ENCODE measurements around the gene SCAF1. TPM values are rescaled to one million over a fixed set of nuclear protein-coding genes. Genes with fewer than 3 reads are reported as not detected.

The SCAF1 gene
- total RNA-seq, 6 experiments from 2014 or later: 14.6 to 33.0 (median 27.3) TPM

- Histone ChIP-seq H3K4me3 (no peak overlapping the region), H3K27ac (no peak overlapping the region), H3K4me1 (no peaks in the 10 kb centered on the region), H3K9me3 (no peaks in the 10 kb centered on the region), H3K36me3 (peaks cover 0 to 44% (median 13%) of the 10 kb centered on the region in 4 donors), H3K27me3 (no peaks in the 10 kb centered on the region)
- intact Hi-C loops (cut with DNase I): no loop called here
- WGBS (ENCODE audit: insufficient coverage, low coverage, low lambda C conversion rate, missing lambda C conversion rate): 80% methylated on average over 1 of the region's 2 CpGs
- no peak for DNase-seq
- no peak for TF ChIP-seq POLR2A (IDR thresholded peaks at IDR 0.05)
- no peak for TF ChIP-seq CTCF (IDR thresholded peaks at IDR 0.05)
- no peak for ATAC-seq
Observed at GRCh38 chr19:49602806-49603205, 39.2 kb upstream of the SCAF1 start.

- no peak for DNase-seq
Observed at GRCh38 chr19:49605605-49606004, 36.4 kb upstream of the SCAF1 start.

GRCh38 chr19:49609499-49610092 is 32.4 kb upstream of the SCAF1 start:
- DNase-seq (no peak), ATAC-seq (no peak)
- Histone ChIP-seq H3K4me3 (no peak overlapping the region), H3K27me3 (no peaks in the 10 kb centered on the region), H3K9me3 (no peaks in the 10 kb centered on the region), H3K4me1 (no peaks in the 10 kb centered on the region), H3K36me3 (peaks cover 0 to 19% (median 1%) of the 10 kb centered on the region in 4 donors), H3K27ac (no peak overlapping the region)
- no peak for TF ChIP-seq POLR2A (IDR thresholded peaks at IDR 0.05)
- TF ChIP-seq CTCF (IDR thresholded peaks at IDR 0.05): no peak
- intact Hi-C loops (cut with DNase I): no loop called here
- WGBS (ENCODE audit: insufficient coverage, low coverage, low lambda C conversion rate, missing lambda C conversion rate): 93% methylated on average over 5 of the region's 12 CpGs

More at GRCh38 chr19:49605605-49606004, 36.4 kb upstream of the SCAF1 start:
- intact Hi-C loops (cut with DNase I): no loop called here
- ATAC-seq: no peak
- WGBS (ENCODE audit: insufficient coverage, low coverage, low lambda C conversion rate, missing lambda C conversion rate): 20% methylated on average over 1 of the region's 7 CpGs
- no peaks in the 10 kb centered on the region for H3K9me3 ChIP-seq
- H3K4me3 ChIP-seq: no peak overlapping the region
- no peak for TF ChIP-seq POLR2A (IDR thresholded peaks at IDR 0.05)
- TF ChIP-seq CTCF (IDR thresholded peaks at IDR 0.05): no peak
- no peaks in the 10 kb centered on the region for H3K4me1 ChIP-seq
- H3K36me3 ChIP-seq: peaks cover 0 to 37% (median 6%) of the 10 kb centered on the region in 4 donors
- H3K27ac ChIP-seq: no peak overlapping the region
- no peaks in the 10 kb centered on the region for H3K27me3 ChIP-seq

GRCh38 chr19:49613374-49613773 is 28.6 kb upstream of the SCAF1 start:
- WGBS (ENCODE audit: insufficient coverage, low coverage, low lambda C conversion rate, missing lambda C conversion rate): 89% methylated on average over 4 of the region's 4 CpGs
- intact Hi-C loops (cut with DNase I): no loop called here
- Histone ChIP-seq H3K27ac (no peak overlapping the region), H3K27me3 (no peaks in the 10 kb centered on the region), H3K4me1 (no peaks in the 10 kb centered on the region), H3K9me3 (no peaks in the 10 kb centered on the region), H3K4me3 (no peak overlapping the region), H3K36me3 (peaks cover 0 to 30% (median 12%) of the 10 kb centered on the region in 4 donors)
- DNase-seq (no peak), ATAC-seq (no peak)
- TF ChIP-seq POLR2A (IDR thresholded peaks at IDR 0.05) (no peak), CTCF (IDR thresholded peaks at IDR 0.05) (no peak)

Data from right lobe of liver (tissue), 6 donors.